ENCODE measurements around the gene LAMA3. TPM values are rescaled to one million over a fixed set of nuclear protein-coding genes. Genes with fewer than 3 reads are reported as not detected.

The LAMA3 gene
- total and polyA plus RNA-seq, 4 donors: 0.26 to 3.9 (median 0.37) TPM

DNA sequence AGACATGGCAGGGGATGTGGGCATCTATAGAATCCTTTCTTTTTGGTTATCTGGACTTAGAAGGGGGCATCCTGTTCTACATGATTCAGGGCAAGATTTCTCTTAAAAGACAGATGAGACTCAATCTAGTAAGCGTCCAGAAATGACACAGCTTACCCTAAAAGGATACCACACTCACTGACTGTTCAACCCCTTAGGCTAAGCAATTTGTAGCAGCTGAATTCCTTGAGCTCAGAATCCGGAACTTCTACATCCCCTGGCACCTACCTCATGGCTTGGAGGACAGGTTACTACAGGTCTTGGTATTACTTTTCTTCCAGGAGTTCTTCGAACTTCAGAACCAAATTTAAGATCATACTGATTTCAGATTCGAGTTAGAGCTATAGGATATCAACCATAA is 138.4 kb downstream of the LAMA3 start:
- WGBS: 95% methylated on average over 4 of the region's 4 CpGs
- TF ChIP-seq REST (IDR thresholded peaks at IDR 0.05) (no peak), GABPA (IDR thresholded peaks at IDR 0.05 in 1 of 2, conservative IDR thresholded peaks at IDR 0.05 in 1 of 2) (no peak), TAF1 (conservative IDR thresholded peaks at IDR 0.05) (no peak), CTCF (IDR thresholded peaks at IDR 0.05; ENCODE audit: low read depth, low read length, missing input control) (no peak), ZBTB33 (IDR thresholded peaks at IDR 0.05) (no peak), JUND (IDR thresholded peaks at IDR 0.05) (no peak), FOXA2 (IDR thresholded peaks at IDR 0.05) (no peak), FOXA1 (IDR thresholded peaks at IDR 0.05) (no peak), YY1 (IDR thresholded peaks at IDR 0.05) (no peak), RXRA (IDR thresholded peaks at IDR 0.05) (no peak), HNF4G (IDR thresholded peaks at IDR 0.05) (no peak), HNF4A (conservative IDR thresholded peaks at IDR 0.05) (no peak), SP1 (IDR thresholded peaks at IDR 0.05) (no peak), RAD21 (IDR thresholded peaks at IDR 0.05) (no peak), NR2F2 (IDR thresholded peaks at IDR 0.05) (no peak), EGR1 (IDR thresholded peaks at IDR 0.05; ENCODE audit: low read depth in 2 of 2) (no peak)
- TF ChIP-seq, protein P1, sequence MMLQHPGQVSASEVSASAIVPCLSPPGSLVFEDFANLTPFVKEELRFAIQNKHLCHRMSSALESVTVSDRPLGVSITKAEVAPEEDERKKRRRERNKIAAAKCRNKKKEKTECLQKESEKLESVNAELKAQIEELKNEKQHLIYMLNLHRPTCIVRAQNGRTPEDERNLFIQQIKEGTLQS (IDR thresholded peaks at IDR 0.05): no peak
- TF ChIP-seq, protein P2, sequence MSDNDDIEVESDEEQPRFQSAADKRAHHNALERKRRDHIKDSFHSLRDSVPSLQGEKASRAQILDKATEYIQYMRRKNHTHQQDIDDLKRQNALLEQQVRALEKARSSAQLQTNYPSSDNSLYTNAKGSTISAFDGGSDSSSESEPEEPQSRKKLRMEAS (IDR thresholded peaks at IDR 0.05): no peak
- Histone ChIP-seq H3K9ac (ENCODE audit: low read depth in 1 of 2, low read length in 2 of 2) (no peak overlapping the region), H3K27ac (ENCODE audit: low read depth in 1 of 2, low read length in 2 of 2) (no peak overlapping the region), H3K4me3 (ENCODE audit: low read depth in 1 of 3, low read length in 3 of 3) (no peak overlapping the region), H3K9me3 (ENCODE audit: control insufficient read depth in 4 of 4, low read length in 3 of 4) (no peaks in the 10 kb centered on the region), H3K4me1 (ENCODE audit: control insufficient read depth in 4 of 4, insufficient read depth in 4 of 4, low read length in 3 of 4) (no peaks in the 10 kb centered on the region), H3K36me3 (ENCODE audit: control insufficient read depth in 4 of 4, insufficient read depth in 3 of 4, low read depth in 1 of 4, low read length in 3 of 4) (no peaks in the 10 kb centered on the region), H3K27me3 (ENCODE audit: control insufficient read depth in 4 of 4, insufficient read depth in 4 of 4, low read length in 3 of 4) (no peaks in the 10 kb centered on the region)
- DNase-seq (ENCODE audit: low spot score): no peak
